Measurements from ENCODE around the gene GOLGA6L24.
"Not testable (repeated sequence)": the region's sequence is repeated elsewhere in the genome, so short reads cannot be mapped to it uniquely, and the experiment has no call there.

The GOLGA6L24 gene

GRCh38 chr15:28357984-28358383 lies at the start of gene GOLGA6L24:
Gene GOLGA6L24 (minus strand): TSS chr15:28358084. CDS start chr15:28358023, 61 bp downstream.
- DNase-seq (ENCODE audit: low spot score), result not testable (repeated sequence)

- not testable (repeated sequence) for DNase-seq (ENCODE audit: low spot score)
Observed at GRCh38 chr15:28402774-28403435, 45.0 kb upstream of the GOLGA6L24 start.

GRCh38 chr15:28396022-28396421 lies 38.1 kb upstream of the GOLGA6L24 start:
- DNase-seq (ENCODE audit: low spot score), result not testable (repeated sequence)

GRCh38 chr15:28380053-28380452 lies 22.2 kb upstream of the GOLGA6L24 start:
- DNase-seq (ENCODE audit: low spot score), result not testable (repeated sequence)

GRCh38 chr15:28378364-28378763 lies 20.5 kb upstream of the GOLGA6L24 start, which contains the start of gene GOLGA8F:
Gene GOLGA8F (plus strand): TSS chr15:28378664. CDS start chr15:28378762, 98 bp downstream.
- DNase-seq (ENCODE audit: low spot score), result not testable (repeated sequence)

GRCh38 chr15:28365502-28365901 lies 7.6 kb upstream of the GOLGA6L24 start:
- not testable (repeated sequence) for DNase-seq (ENCODE audit: low spot score)

GRCh38 chr15:28322129-28322588 lies 35.7 kb downstream of the GOLGA6L24 start, which contains the start of gene HERC2:
Gene HERC2 (minus strand): TSS chr15:28322179. CDS start chr15:28321433, 746 bp downstream.
- not testable (repeated sequence) for DNase-seq (ENCODE audit: low spot score)

GRCh38 chr15:28321358-28322078 lies 36.4 kb downstream of the GOLGA6L24 start:
- not testable (repeated sequence) for DNase-seq (ENCODE audit: low spot score)

- not testable (repeated sequence) for DNase-seq (ENCODE audit: low spot score)
Observed at GRCh38 chr15:28319725-28320124, 38.2 kb downstream of the GOLGA6L24 start.

GRCh38 chr15:28318828-28319227 lies 39.1 kb downstream of the GOLGA6L24 start:
- DNase-seq (ENCODE audit: low spot score), result not testable (repeated sequence)

- DNase-seq (ENCODE audit: low spot score), result not testable (repeated sequence)
Observed at GRCh38 chr15:28318122-28318521, 39.8 kb downstream of the GOLGA6L24 start.

- not testable (repeated sequence) for DNase-seq (ENCODE audit: low spot score)
Observed at GRCh38 chr15:28316958-28317357, 40.9 kb downstream of the GOLGA6L24 start.

- not testable (repeated sequence) for DNase-seq (ENCODE audit: low spot score)
Observed at GRCh38 chr15:28310454-28310853, 47.4 kb downstream of the GOLGA6L24 start.

- not testable (repeated sequence) for DNase-seq (ENCODE audit: low spot score)
Observed at GRCh38 chr15:28308718-28309117, 49.2 kb downstream of the GOLGA6L24 start.

All from COLO829 (cell line).